Panc1 (cell line): Measurements from ENCODE around the gene AP3B2. TPM values are rescaled to one million over a fixed set of nuclear protein-coding genes. Genes with fewer than 3 reads are reported as not detected.

Experiments
- ATAC-seq: fragments of 200-7000 bp; cut with Tn5 transposase; 2 replicates; pipeline ENCODE4 v1.9.1; 2020; ENCODE audit warnings: mild to moderate bottlenecking, moderate library complexity
- Bru-seq: library from RNA; stranded (reverse); fragments of 400-500 nt; gene quantifications from one replicate; lab custom pipeline; 2021; lab: Mats Ljungman, UMichigan
- BruChase-seq, 2 experiments: library from RNA; stranded (reverse); fragments of 400-500 nt; gene quantifications; one replicate each; lab custom pipeline; 2021; lab: Mats Ljungman, UMichigan
- BruUV-seq: library from RNA; stranded (reverse); fragments of 400-500 nt; replicated peaks from 2 replicates; lab custom pipeline; 2021; lab: Mats Ljungman, UMichigan
- CTCF ChIA-PET: fragments of 300-600 bp; sonication (Branson Sonifier 250); formaldehyde crosslinking; loops from one replicate; lab custom pipeline; 2022; ENCODE audit warnings: antibody characterized with exemption; lab: Charles Lee
- POLR2A ChIA-PET: fragments of 300-600 bp; sonication (Branson Sonifier 250); formaldehyde crosslinking; loops from one replicate; lab custom pipeline; 2022; ENCODE audit warnings: antibody characterized with exemption; lab: Charles Lee
- DNase-seq: peaks from one replicate; pipeline ENCODE4 v3.0.0-alpha.2; 2010; ENCODE audit warnings: low read depth, low spot score
- H3K27ac ChIP-seq: 2 replicates; pipeline ENCODE4 v1.5.1; 2011; ENCODE audit warnings: mild to moderate bottlenecking, low read length, inconsistent platforms
- H3K27me3 ChIP-seq: fragments of 200-500 bp; sonication (Bioruptor generic); 2 replicates; pipeline ENCODE4 v1.6.0; 2014; ENCODE audit warnings: low read length, inconsistent platforms; ENCODE audit not compliant: control insufficient read depth, insufficient read depth
- H3K36me3 ChIP-seq: fragments of 200-500 bp; sonication (Bioruptor generic); 2 replicates; pipeline ENCODE4 v1.5.1; 2014; ENCODE audit warnings: inconsistent platforms, mild to moderate bottlenecking, low read length, moderate library complexity; ENCODE audit not compliant: control insufficient read depth, insufficient read depth
- H3K4me1 ChIP-seq: 2 replicates; pipeline ENCODE4 v1.5.1; 2011; ENCODE audit warnings: inconsistent platforms, mild to moderate bottlenecking, low read length, moderate library complexity; ENCODE audit not compliant: control insufficient read depth, insufficient read depth
- H3K4me3 ChIP-seq, 2 experiments: 2 replicates each; pipeline ENCODE4 v1.5.1; 2011 to 2012; ENCODE audit warnings: low read depth in 2 of 2, low read length in 2 of 2, mild to moderate bottlenecking in 2 of 2, inconsistent platforms in 1 of 2, moderate library complexity in 1 of 2
- H3K9me3 ChIP-seq: fragments of 200-500 bp; sonication (Bioruptor generic); 2 replicates; pipeline ENCODE4 v1.5.1; 2014; ENCODE audit warnings: low read depth, mild to moderate bottlenecking, inconsistent platforms, low read length, moderate library complexity; ENCODE audit not compliant: control insufficient read depth, insufficient read depth
- CTCF ChIP-seq: fragments of 450-650 bp; IDR thresholded peaks from 2 replicates; pipeline ENCODE4 v1.5.1; 2017; ENCODE audit warnings: mild to moderate bottlenecking
- REST ChIP-seq, 2 experiments: IDR thresholded peaks; 2 replicates each; pipeline ENCODE4 v1.6.1; 2011 to 2012; ENCODE audit warnings: low read depth in 2 of 2, control low read depth in 1 of 2, low read length in 1 of 2, mild to moderate bottlenecking in 1 of 2, moderate library complexity in 1 of 2; ENCODE audit not compliant: insufficient read depth in 1 of 2
- SIN3A ChIP-seq: IDR thresholded peaks from 2 replicates; pipeline ENCODE4 v1.6.1; 2012; ENCODE audit warnings: low read depth, mild to moderate bottlenecking, low read length, moderate library complexity, borderline replicate concordance; ENCODE audit not compliant: insufficient read depth
- TCF7L2 ChIP-seq: IDR thresholded peaks from 2 replicates; pipeline ENCODE4 v1.6.1; 2011; ENCODE audit warnings: mild to moderate bottlenecking, low read depth, low read length, inconsistent platforms
- in situ Hi-C: cut with HindIII; loops from 2 replicates; pipeline ENCODE4 v1.10.0; 2016; ENCODE audit warnings: low sequenced_read_pairs, low pct_unique_long_range_greater_than_20kb
- intact Hi-C: fragments of 100-400 bp; cut with micrococcal nuclease; formaldehyde crosslinking; loops from one replicate; pipeline ENCODE4 v1.10.0; 2022; ENCODE audit not compliant: unreplicated experiment
- long read RNA-seq: library from polyadenylated mRNA; unstranded; transcript quantifications from one replicate; pipeline ENCODE4 v2.0.0, GENCODE V29; 2021; ENCODE audit not compliant: unreplicated experiment
- polyA plus RNA-seq: library from polyadenylated mRNA; unstranded; fragments of >200 nt; gene quantifications from one replicate; pipeline ENCODE4 v1.2.1, GENCODE V29; 2012; ENCODE audit warnings: missing spikeins; ENCODE audit not compliant: insufficient read length
- total RNA-seq: library from RNA; stranded (reverse); gene quantifications from one replicate; pipeline ENCODE4 v1.2.1, GENCODE V29; 2021; ENCODE audit not compliant: unreplicated experiment

AP3B2 gene
- 0.95 TPM for total RNA-seq
- 1.1 TPM for polyA plus RNA-seq
- percentile 35 among the genes with signal in this experiment for Bru-seq, nascent RNA
- percentile 47 among the genes with signal in this experiment for BruChase-seq, experiment 1, labeled RNA remaining after a 2-hour chase
- percentile 45 among the genes with signal in this experiment for BruChase-seq, experiment 2, labeled RNA remaining after a 6-hour chase
- long read RNA-seq, partial matches to known transcripts = 2 of 3 reads
- long read RNA-seq, other reads (novel, unspliced or antisense) = 1 of 3 reads

GRCh38 chr15:82709421-82710207, at the start of gene AP3B2:
Gene AP3B2 (minus strand): TSS chr15:82709875. CDS start chr15:82709706, 169 bp downstream.
- intact Hi-C loops = no loop called here

More at GRCh38 chr15:82709421-82710207, at the start of gene AP3B2:
- TF ChIP-seq TCF7L2 (no peak), CTCF (no peak), SIN3A (peak; percentile 91; the same call in 1 of the 2 replicates), REST (IDR thresholded peaks at IDR 0.05; ENCODE audit: insufficient read depth in 1 of 2, low read depth in 2 of 2, low read length in 1 of 2) (peak; percentile 92 to 95)
- H3K36me3 ChIP-seq = no peaks in the 10 kb centered on the region
- ATAC-seq = peak; percentile 97
- H3K27me3 ChIP-seq = no peaks in the 10 kb centered on the region; the same call in 1 of the 2 replicates
- H3K27ac ChIP-seq = no peak within 1 kb of the TSS
- no peak for DNase-seq
- in situ Hi-C loops = no loop called here
- no peaks in the 10 kb centered on the region for H3K9me3 ChIP-seq
- no peaks in the 10 kb centered on the region; the same call in 1 of the 2 replicates for H3K4me1 ChIP-seq
- ChIA-PET POLR2A (interaction anchor here (0.6 kb wide), 1 partner anchor 133 kb away, joined by 4 read pairs; no protein-coding TSS in a partner anchor), CTCF (no interaction called here)
- H3K4me3 ChIP-seq = peak within 1 kb of the TSS; percentile 58 to 76
- BruUV-seq = no TSS peak
